Anterior cingulate cortex (tissue), 58 donors: ENCODE data around the gene RPS24.

Experiments used
- DNase-seq, 58 donors: peaks; one replicate each; lab custom pipeline; 2025; lab: John Stamatoyannopoulos, UW

RPS24 gene

GRCh38 chr10:78081292-78081691 is 47.6 kb downstream of the RPS24 start:
- DNase-seq = no peak

DNA sequence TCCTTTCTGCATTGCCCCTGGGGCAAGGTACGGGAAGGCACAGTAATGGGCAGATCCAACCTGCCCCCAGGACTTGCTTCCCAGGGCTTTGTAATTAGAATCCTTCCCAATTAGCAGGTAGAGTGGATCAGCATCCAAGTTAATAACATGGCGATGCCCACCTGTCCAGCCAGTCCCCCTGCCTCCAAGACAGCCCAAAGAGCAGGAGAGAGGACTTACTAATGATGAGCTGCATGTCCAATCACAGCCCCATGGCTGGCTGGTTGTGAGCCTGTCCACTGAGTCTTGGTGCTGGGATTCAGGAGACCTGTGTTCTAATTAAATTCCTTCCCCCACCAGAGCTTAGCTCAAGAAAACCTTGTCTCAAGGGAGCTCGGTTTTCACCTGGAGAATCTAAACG is 49.0 kb downstream of the RPS24 start:
- no peak for DNase-seq
